Measurements from ENCODE around the gene KLHL41.
"Not testable (repeated sequence)": the region's sequence is repeated elsewhere in the genome, so short reads cannot be mapped to it uniquely, and the experiment has no call there.

The KLHL41 gene

DNA sequence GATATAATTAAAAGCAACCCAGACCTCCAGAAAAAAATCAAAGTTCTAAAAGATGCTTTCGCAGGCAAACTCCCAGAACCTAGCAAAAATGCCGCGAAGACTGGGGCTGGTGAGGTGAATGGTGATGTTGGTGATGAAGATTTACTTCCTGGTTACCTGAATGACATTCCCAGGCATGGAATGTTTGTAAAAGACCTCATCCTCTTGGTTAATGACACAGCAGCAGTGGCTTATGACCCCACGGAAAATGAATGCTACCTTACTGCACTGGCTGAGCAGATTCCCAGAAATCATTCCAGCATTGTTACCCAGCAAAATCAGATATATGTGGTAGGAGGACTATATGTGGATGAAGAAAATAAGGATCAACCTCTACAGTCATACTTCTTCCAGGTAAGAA, 994 bp downstream of the KLHL41 start:
- no peak for DNase-seq

- no peak for DNase-seq
These were observed 2.3 kb downstream of the KLHL41 start for GRCh38 chr2:169511818-169512217.

GRCh38 chr2:169512525-169512924, 3.0 kb downstream of the KLHL41 start:
- DNase-seq = no peak

DNA sequence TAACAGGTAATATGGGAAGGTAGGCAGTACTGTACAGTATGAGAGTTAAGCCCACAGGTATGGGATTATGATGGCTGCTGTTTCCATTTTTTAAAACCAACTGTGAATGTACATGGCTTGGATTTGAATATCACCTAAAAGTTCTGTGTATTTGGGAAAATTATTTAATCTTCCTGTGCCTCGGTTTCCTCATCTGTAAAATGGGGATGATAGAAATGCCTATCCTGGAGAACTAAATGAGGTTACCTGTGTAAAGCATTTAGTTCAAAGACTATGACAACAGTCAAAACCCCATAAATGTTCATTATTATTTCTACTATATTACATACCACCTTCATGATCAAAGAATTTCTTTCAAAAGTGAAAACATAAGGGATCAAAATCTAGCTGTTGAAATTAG, 3.6 kb downstream of the KLHL41 start:
- DNase-seq = no peak

GRCh38 chr2:169513926-169514325, 4.4 kb downstream of the KLHL41 start:
- no peak for DNase-seq

GRCh38 chr2:169514758-169515157, 5.3 kb downstream of the KLHL41 start:
- not testable (repeated sequence) for DNase-seq

DNA sequence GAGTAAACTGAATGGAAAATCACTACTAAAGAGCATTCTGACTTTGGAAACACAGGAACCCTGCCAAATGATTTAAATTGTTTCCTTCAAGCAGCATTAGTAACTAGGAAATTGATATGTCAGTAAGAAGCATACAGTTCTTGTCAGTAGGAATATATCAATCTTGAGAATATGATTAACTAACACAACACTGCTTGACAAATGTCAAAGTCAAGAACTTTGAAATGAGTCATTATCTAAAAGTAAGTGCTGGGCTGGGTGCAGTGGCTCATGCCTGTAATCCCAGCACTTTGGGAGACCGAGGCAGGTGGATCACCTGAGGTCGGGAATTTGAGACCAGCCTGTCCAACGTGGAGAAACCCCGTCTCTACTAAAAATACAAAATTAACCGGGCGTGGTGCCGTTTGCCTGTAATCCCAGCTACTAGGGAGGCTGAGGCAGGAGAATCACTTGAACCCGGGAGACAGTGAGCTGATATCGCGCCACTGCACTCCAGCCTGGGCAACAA, 7.0 kb downstream of the KLHL41 start:
- not testable (repeated sequence) for DNase-seq

DNA sequence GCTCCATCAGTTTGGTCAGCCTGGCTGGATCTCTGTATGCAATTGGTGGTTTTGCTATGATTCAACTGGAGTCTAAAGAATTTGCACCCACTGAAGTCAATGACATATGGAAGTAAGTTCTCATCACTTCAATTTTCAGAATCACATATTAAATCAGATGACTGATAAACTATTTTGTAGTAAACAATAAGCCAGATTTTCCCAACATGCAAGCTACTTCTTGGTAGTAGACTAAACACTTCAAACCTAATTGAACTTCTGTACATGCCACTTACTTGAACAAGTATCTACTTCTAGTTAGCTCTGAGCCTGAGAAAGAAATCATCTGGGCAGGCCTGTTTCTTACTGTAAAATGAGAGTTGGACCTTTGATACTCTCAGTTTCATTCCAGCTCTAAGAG, 11.4 kb downstream of the KLHL41 start:
- no peak for DNase-seq

GRCh38 chr2:169523681-169524080, 14.2 kb downstream of the KLHL41 start:
- no peak for DNase-seq

DNA sequence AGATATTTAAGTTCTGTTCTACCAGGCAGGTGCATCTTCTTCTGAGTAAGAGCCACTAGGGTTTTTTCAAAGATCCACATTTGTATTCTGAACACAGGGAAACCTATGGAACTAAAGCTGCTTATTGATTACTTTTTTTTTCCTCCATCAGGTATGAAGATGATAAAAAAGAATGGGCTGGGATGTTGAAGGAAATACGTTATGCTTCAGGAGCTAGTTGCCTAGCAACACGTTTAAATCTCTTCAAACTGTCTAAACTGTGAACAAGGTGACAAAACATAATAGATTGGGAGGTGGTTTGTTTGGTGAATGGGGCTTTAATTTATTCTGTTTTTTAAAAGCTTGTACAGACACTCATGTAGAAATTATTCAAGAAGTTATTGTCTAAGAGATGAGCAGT, 15.9 kb downstream of the KLHL41 start:
- DNase-seq = no peak

- DNase-seq = no peak
These were observed 16.9 kb downstream of the KLHL41 start for GRCh38 chr2:169526451-169526850.

- DNase-seq = peak; percentile 19
These were observed 18.8 kb downstream of the KLHL41 start for GRCh38 chr2:169528271-169528701.

DNA sequence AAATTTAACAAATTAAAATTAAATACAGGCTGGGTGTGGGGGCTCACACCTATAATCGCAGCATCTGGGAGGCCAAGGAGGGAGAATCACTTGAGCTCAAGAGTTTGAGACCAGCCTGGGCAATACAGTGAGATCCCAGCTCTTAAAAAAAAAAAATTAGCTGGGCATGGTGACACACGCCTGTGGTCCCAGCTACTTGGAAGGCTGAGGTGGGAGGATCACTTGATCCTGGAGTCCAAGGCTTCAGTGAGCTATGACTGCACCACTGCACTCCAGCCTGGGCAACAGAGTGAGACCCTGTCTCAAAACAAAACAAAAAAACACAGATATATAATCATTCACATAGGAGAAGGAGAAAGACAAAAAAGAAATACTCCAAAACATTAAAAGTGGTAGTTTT, 30.0 kb downstream of the KLHL41 start:
- not testable (repeated sequence) for DNase-seq

DNA sequence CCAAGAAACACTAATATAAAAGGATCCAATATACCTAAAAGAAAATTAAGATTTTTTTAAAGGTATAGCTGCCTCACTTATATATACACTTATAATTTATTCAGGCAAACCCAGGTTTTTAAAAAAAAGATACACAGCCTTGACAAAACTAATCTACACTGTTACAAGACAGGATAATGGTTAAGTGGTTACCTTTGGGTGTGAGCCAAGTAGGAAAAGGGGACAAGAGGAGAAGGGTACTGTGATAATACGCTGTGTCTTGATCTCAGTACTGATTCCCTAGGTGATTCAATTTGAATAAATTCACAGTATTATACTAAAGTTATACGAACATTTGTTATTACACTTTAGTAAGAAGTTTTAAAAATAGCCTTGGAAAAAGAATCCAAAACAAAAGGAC, 30.6 kb downstream of the KLHL41 start:
- no peak for DNase-seq

DNA sequence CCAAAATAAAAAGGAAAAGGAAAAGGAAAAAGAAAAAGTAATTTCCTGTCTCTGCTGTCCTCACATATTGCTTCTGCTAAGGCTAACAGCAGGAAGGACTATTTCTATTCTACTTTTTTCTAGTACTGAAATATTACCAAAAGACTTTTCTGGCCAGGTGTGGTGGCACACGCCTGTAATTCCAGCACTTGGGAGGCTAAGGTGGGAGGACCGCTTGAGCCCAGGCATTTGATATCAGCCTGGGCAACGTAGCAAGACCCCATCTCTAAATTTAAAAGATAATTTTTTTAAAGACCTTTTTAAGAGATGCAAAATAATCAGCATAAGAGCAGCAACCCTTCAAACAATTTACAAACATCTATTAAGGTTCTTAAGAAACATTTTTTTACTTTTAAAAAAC, 32.9 kb downstream of the KLHL41 start:
- no peak for DNase-seq

DNA sequence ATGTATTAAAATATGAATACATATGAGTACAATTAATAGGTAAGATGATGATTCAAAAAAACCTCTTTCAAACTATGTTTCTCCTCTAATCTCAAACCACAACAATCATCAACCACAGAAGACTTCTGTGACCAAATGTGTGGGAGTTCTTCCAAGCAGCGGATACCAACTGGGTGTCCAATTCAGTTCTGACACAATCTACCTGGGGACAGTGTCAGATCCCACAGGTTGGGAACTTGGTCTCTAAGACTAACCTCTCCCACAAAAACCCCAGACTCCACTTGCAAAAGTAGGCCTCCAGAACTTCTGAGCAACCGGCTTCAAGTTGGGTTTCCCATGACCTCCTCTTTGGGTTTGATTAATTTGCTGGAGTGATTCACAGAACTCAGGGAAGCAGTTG, 37.3 kb downstream of the KLHL41 start:
- no peak for DNase-seq

DNA sequence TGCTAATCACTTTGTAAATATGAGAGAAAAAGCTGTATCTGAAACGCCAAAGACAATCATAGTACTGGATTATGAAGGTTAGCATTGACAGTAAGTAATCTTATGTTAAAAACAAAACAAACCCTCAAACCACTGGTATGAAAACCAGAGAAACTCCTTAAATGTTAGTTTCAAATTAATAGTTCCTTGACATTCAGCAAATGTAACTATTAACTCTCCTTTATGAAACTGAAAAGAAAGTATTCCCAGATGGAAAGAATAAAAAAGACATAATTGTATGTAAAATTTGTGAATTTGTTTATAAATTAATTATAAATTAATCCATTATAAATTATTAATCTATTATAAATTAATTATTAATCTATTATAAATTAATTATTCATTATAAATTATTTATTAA, 51.9 kb downstream of the KLHL41 start:
- no peak for DNase-seq

- not testable (repeated sequence) for DNase-seq
These were observed 52.6 kb downstream of the KLHL41 start for GRCh38 chr2:169562084-169562483.

GRCh38 chr2:169562519-169562918, 53.0 kb downstream of the KLHL41 start:
- no peak for DNase-seq

DNA sequence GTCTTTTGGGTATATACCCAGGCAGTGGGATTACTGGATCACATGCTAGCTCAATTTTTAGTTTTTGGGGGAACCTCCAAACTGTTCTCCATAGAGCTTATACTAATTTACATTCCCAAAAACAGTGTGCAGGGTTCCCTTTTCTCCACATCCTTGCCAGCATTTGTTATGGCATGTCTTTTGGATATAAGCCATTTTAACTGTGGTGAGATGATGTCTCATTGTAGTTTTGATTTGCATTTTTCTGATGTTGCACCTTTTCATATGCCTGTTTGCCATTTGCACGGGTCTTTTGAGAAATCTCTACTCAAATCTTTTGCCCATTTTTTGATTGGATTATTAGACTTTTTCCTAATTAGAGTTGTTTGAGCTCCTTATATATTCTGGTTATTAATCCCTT, 56.2 kb downstream of the KLHL41 start:
- DNase-seq = no peak

- DNase-seq = no peak
These were observed 60.4 kb downstream of the KLHL41 start for GRCh38 chr2:169569948-169570347.

DNA sequence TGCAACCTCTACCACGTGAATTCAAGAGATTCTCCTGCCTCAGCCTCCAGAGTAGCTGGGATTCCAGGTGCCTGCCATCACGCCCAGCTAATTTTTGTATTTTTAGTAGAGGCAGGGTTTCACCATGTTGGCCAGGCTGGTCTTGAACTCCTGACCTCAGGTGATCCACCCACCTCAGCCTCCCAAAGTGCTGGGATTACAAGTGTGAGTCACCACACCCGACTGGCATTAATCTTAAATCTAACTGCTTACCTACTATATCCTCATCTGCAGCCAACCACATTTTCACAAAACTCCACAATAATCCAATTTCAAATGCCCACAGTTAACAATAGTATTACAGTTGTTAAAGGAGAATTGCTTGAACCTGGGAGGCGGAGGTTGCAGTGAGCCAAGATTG, 61.2 kb downstream of the KLHL41 start:
- DNase-seq = not testable (repeated sequence)

- no peak for DNase-seq
These were observed 62.1 kb downstream of the KLHL41 start for GRCh38 chr2:169571571-169571970.

GRCh38 chr2:169572189-169572588, 62.7 kb downstream of the KLHL41 start:
- no peak for DNase-seq

DNA sequence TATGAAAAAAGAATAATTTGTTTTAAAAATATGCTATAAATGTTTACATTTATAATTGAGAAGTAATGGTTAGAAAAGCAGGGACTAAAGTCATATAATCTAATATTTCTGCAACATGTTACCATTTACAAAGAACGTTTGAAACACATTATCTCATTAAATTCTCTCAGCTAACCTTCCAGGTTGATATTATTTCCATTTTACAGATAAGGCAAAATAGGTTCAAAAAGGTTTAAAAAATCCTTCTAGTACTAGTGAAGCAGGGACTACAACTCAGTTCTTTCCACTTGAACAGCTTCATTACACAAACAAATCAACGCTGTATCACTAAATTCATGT, 63.3 kb downstream of the KLHL41 start:
- DNase-seq = no peak
